Mesenchymal stem cell (in vitro differentiated cells and primary cell): ENCODE results near the gene SLC39A13.

Experiments used
- DNase-seq: peaks from one replicate; pipeline ENCODE4 v3.0.0-alpha.2; 2013
- H2AFZ ChIP-seq: one replicate; pipeline ENCODE4 v1.6.1; 2013; ENCODE audit warnings: low read depth, mild to moderate bottlenecking, control low read depth, inconsistent platforms, low read length, moderate library complexity
- H2AK5ac ChIP-seq: 2 replicates; pipeline ENCODE4 v1.6.1; 2013; ENCODE audit warnings: low read length, moderate library complexity, mild to moderate bottlenecking, inconsistent platforms; ENCODE audit not compliant: severe bottlenecking
- H2BK120ac ChIP-seq: one replicate; pipeline ENCODE4 v1.6.1; 2013; ENCODE audit warnings: low read depth, mild to moderate bottlenecking, inconsistent platforms, low read length, moderate library complexity
- H2BK12ac ChIP-seq, 2 experiments: one replicate each; pipeline ENCODE4 v1.6.1; 2013; ENCODE audit warnings: inconsistent platforms in 2 of 2, low read length in 2 of 2, mild to moderate bottlenecking in 2 of 2, moderate library complexity in 2 of 2, control low read depth in 1 of 2
- H2BK15ac ChIP-seq: one replicate; pipeline ENCODE4 v1.6.1; 2013; ENCODE audit warnings: mild to moderate bottlenecking, low read depth, inconsistent platforms; ENCODE audit not compliant: poor library complexity, severe bottlenecking
- H2BK5ac ChIP-seq: 2 replicates; pipeline ENCODE4 v1.6.1; 2013; ENCODE audit warnings: low read depth, mild to moderate bottlenecking, low read length, control low read depth, inconsistent platforms; ENCODE audit not compliant: poor library complexity, severe bottlenecking
- H3K14ac ChIP-seq, 2 experiments: one replicate each; pipeline ENCODE4 v1.6.1; 2013; ENCODE audit warnings: inconsistent platforms in 2 of 2, low read length in 2 of 2, control low read depth in 1 of 2, mild to moderate bottlenecking in 1 of 2, moderate library complexity in 1 of 2
- H3K18ac ChIP-seq, 2 experiments: one replicate each; pipeline ENCODE4 v1.6.1; 2013; ENCODE audit warnings: inconsistent platforms in 2 of 2, low read length in 2 of 2, control low read depth in 1 of 2, low read depth in 1 of 2, mild to moderate bottlenecking in 1 of 2
- H3K23ac ChIP-seq, 2 experiments: one replicate each; pipeline ENCODE4 v1.6.1; 2013; ENCODE audit warnings: inconsistent platforms in 2 of 2, low read length in 2 of 2, mild to moderate bottlenecking in 2 of 2, moderate library complexity in 2 of 2, control low read depth in 1 of 2
- H3K27ac ChIP-seq: 2 replicates; pipeline ENCODE4 v1.5.1; 2013; ENCODE audit warnings: mild to moderate bottlenecking, moderate library complexity, low read length, control low read depth, inconsistent platforms; ENCODE audit not compliant: poor library complexity, severe bottlenecking
- H3K27me3 ChIP-seq, 2 experiments: 2 replicates each; pipeline versions ENCODE4 v1.6.1 to v1.7.0; 2013; ENCODE audit warnings: low read length in 2 of 2, mild to moderate bottlenecking in 2 of 2, moderate library complexity in 2 of 2, control low read depth in 1 of 2, inconsistent platforms in 1 of 2; ENCODE audit not compliant: control insufficient read depth in 1 of 2, insufficient read depth in 1 of 2
- H3K36me3 ChIP-seq, 2 experiments: 2 replicates each; pipeline versions ENCODE4 v1.6.1 to v1.7.0; 2013; ENCODE audit warnings: low read length in 2 of 2, control low read depth in 1 of 2, inconsistent platforms in 1 of 2, low read depth in 1 of 2, mild to moderate bottlenecking in 1 of 2; ENCODE audit not compliant: insufficient read depth in 2 of 2, control insufficient read depth in 1 of 2
- H3K4ac ChIP-seq, 2 experiments: one replicate each; pipeline ENCODE4 v1.6.1; 2013; ENCODE audit warnings: inconsistent platforms in 2 of 2, low read length in 2 of 2, mild to moderate bottlenecking in 2 of 2, moderate library complexity in 2 of 2, control low read depth in 1 of 2, low read depth in 1 of 2
- H3K4me1 ChIP-seq: 2 replicates; pipeline ENCODE4 v1.6.1; 2013; ENCODE audit warnings: low read depth, low read length, control low read depth; ENCODE audit not compliant: control insufficient read depth, insufficient read depth
- H3K4me2 ChIP-seq: 2 replicates; pipeline ENCODE4 v1.6.1; 2013; ENCODE audit warnings: low read length, mild to moderate bottlenecking, inconsistent platforms; ENCODE audit not compliant: poor library complexity, severe bottlenecking
- H3K4me3 ChIP-seq, 2 experiments: 2 replicates each; pipeline versions ENCODE4 v1.5.1 to v1.7.0; 2013; ENCODE audit warnings: low read length in 2 of 2, mild to moderate bottlenecking in 2 of 2, control low read depth in 1 of 2, low read depth in 1 of 2; ENCODE audit not compliant: insufficient read depth in 1 of 2
- H3K79me1 ChIP-seq: replicated peaks from 2 replicates; pipeline ENCODE4 v1.6.1; 2013; ENCODE audit warnings: mild to moderate bottlenecking, control low read depth, low read length, inconsistent platforms; ENCODE audit not compliant: poor library complexity, severe bottlenecking
- H3K9ac ChIP-seq: 2 replicates; pipeline ENCODE4 v1.7.0; 2013; ENCODE audit warnings: mild to moderate bottlenecking, low read length, moderate library complexity
- H3K9me3 ChIP-seq: 2 replicates; pipeline ENCODE4 v1.7.0; 2013; ENCODE audit warnings: mild to moderate bottlenecking, low read length; ENCODE audit not compliant: control insufficient read depth
- H4K8ac ChIP-seq: one replicate; pipeline ENCODE4 v1.6.1; 2013; ENCODE audit warnings: inconsistent platforms, mild to moderate bottlenecking, low read length, moderate library complexity
- H4K91ac ChIP-seq: one replicate; pipeline ENCODE4 v1.6.1; 2013; ENCODE audit warnings: mild to moderate bottlenecking, low read length, inconsistent platforms
- WGBS: methylation state at CpG from one replicate; pipeline ENCODE4 v1.1.7; 2013; ENCODE audit warnings: mixed read lengths; 5-methylcytosine and 5-hydroxymethylcytosine counted together

The SLC39A13 gene

DNA sequence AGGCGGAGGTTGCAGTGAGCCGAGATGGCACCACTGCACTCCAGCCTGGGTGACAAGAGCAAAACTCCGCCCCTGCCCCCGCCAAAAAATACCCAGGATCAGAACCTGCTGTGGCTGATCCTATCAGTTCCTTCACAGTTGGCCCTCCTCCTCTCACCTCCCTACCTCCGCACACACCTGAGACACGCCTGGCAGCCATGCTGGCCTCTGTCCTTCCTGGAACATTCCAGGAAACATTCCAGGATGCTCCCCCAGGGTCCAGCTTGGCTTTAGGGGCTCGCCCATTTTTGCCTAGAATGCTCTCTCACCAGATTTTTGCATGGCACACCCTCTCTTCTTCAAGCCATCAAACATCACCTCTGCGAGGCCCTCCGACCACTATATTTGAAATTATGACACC is 38.4 kb downstream of the SLC39A13 start:
- no peak overlapping the region for H4K8ac ChIP-seq
- no peak overlapping the region for H4K91ac ChIP-seq
- H2BK120ac ChIP-seq = no peak overlapping the region
- H3K79me1 ChIP-seq = no peaks in the 10 kb centered on the region
- WGBS = 95% methylated on average over 9 of the region's 9 CpGs
- H3K23ac ChIP-seq = no peak overlapping the region
- no peaks in the 10 kb centered on the region for H3K27me3 ChIP-seq
- H3K4me3 ChIP-seq = no peak overlapping the region
- H3K27ac ChIP-seq = no peak overlapping the region
- no peak overlapping the region for H3K14ac ChIP-seq
- H2AFZ ChIP-seq = no peak overlapping the region
- no peak overlapping the region for H3K18ac ChIP-seq
- H2AK5ac ChIP-seq = no peak overlapping the region
- H3K36me3 ChIP-seq = peaks cover 5 to 24% of the 10 kb centered on the region in 2 experiments
- H2BK15ac ChIP-seq = no peak overlapping the region
- no peak overlapping the region for H3K4ac ChIP-seq
- no peak overlapping the region for H3K4me2 ChIP-seq
- H3K9ac ChIP-seq = no peak overlapping the region
- DNase-seq = no peak
- no peaks in the 10 kb centered on the region for H3K9me3 ChIP-seq
- H2BK12ac ChIP-seq = no peak overlapping the region
- H3K4me1 ChIP-seq = peaks cover 3% of the 10 kb centered on the region
- H2BK5ac ChIP-seq = no peak overlapping the region

- peaks cover 3% of the 10 kb centered on the region for H3K79me1 ChIP-seq
- peaks cover 5 to 18% of the 10 kb centered on the region in 2 experiments for H3K36me3 ChIP-seq
- H2BK5ac ChIP-seq = no peak overlapping the region
- H3K9ac ChIP-seq = no peak overlapping the region
- no peaks in the 10 kb centered on the region for H3K27me3 ChIP-seq
- H3K4me3 ChIP-seq = no peak overlapping the region
- 96% methylated on average over 12 of the region's 12 CpGs for WGBS
- no peak overlapping the region for H2BK120ac ChIP-seq
- no peak overlapping the region for H3K23ac ChIP-seq
- H3K27ac ChIP-seq = no peak overlapping the region
- no peak overlapping the region for H2AK5ac ChIP-seq
- no peak overlapping the region for H2BK12ac ChIP-seq
- no peak overlapping the region for H4K91ac ChIP-seq
- no peak overlapping the region for H4K8ac ChIP-seq
- no peaks in the 10 kb centered on the region for H3K9me3 ChIP-seq
- H3K4ac ChIP-seq = no peak overlapping the region
- no peak overlapping the region for H3K18ac ChIP-seq
- H3K4me1 ChIP-seq = peaks cover 3% of the 10 kb centered on the region
- H2BK15ac ChIP-seq = no peak overlapping the region
- H3K4me2 ChIP-seq = no peak overlapping the region
- H3K14ac ChIP-seq = no peak overlapping the region
- no peak for DNase-seq
- H2AFZ ChIP-seq = no peak overlapping the region
Observed at GRCh38 chr11:47447906-47448305, 39.5 kb downstream of the SLC39A13 start.

DNA sequence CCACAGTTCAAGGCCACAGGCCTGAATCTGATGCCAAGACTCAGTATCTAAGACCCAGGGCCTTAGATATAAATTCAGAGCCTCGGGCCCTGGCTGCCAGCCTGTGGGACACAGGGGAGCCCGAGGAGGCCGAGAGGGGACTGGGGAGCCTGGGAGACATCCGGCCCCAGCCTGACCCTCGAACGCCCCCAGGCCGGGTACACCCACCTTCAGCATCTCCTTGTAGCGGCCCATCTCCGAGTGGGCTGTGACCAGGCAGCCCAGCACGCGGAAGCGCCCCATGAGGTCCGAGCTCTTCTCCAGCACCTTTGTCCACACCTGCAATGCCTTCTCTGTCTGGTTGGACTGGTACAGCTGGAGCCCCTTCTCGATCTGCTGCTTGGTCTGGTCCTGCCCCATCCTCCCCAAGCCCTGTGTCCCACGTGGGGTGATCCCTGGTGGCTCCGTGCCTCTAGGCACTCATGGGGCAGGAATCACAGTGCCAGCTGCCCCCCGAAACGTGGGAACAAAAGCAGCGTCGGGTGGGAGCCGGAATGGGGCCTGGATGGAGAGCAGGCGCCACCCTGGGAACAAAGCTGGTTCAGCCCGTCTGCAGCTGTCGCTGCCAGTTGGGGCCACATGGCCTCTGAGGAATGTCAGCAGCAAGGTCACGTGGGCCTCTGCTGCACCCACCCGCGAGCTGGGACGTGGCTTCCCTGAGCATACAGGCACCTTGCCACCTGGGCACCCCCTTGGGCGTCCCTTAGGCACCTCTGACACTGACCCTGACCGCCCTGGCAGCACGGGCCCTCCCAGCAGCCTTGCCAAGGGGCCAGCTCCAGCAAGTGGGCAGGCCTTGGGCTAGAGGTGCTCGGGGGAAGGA is 40.4 kb downstream of the SLC39A13 start, which contains the start of gene RAPSN:
Gene RAPSN (minus strand): TSS at position 571 of the 862 bp plus-strand sequence. CDS start 172 bp downstream, at position 399.
- H4K91ac ChIP-seq = no peak within 1 kb of the TSS
- H3K27ac ChIP-seq = no peak within 1 kb of the TSS
- no peak within 1 kb of the TSS for H3K4me2 ChIP-seq
- H2BK5ac ChIP-seq = no peak within 1 kb of the TSS
- peaks cover 3% of the 10 kb centered on the region for H3K4me1 ChIP-seq
- peaks cover 5 to 23% of the 10 kb centered on the region in 2 experiments for H3K36me3 ChIP-seq
- WGBS = 94% methylated on average over 32 of the region's 32 CpGs
- peaks cover 5% of the 10 kb centered on the region for H3K79me1 ChIP-seq
- no peak within 1 kb of the TSS for H3K23ac ChIP-seq
- no peak within 1 kb of the TSS for H2BK15ac ChIP-seq
- no peak within 1 kb of the TSS for H3K4ac ChIP-seq
- H3K27me3 ChIP-seq = no peaks in the 10 kb centered on the region
- H4K8ac ChIP-seq = no peak within 1 kb of the TSS
- no peak within 1 kb of the TSS for H2BK120ac ChIP-seq
- H3K9me3 ChIP-seq = no peaks in the 10 kb centered on the region
- no peak within 1 kb of the TSS for H3K9ac ChIP-seq
- H3K18ac ChIP-seq = no peak within 1 kb of the TSS
- H3K4me3 ChIP-seq = no peak within 1 kb of the TSS
- no peak within 1 kb of the TSS for H2AFZ ChIP-seq
- no peak for DNase-seq
- no peak within 1 kb of the TSS for H2AK5ac ChIP-seq
- no peak within 1 kb of the TSS for H3K14ac ChIP-seq
- no peak within 1 kb of the TSS for H2BK12ac ChIP-seq

- Histone ChIP-seq H3K79me1 (peaks cover 5% of the 10 kb centered on the region), H3K4me1 (peaks cover 3% of the 10 kb centered on the region), H3K9me3 (no peaks in the 10 kb centered on the region), H3K14ac (no peak overlapping the region), H4K91ac (no peak overlapping the region), H3K18ac (no peak overlapping the region), H2BK120ac (no peak overlapping the region), H3K27me3 (no peaks in the 10 kb centered on the region), H3K4ac (no peak overlapping the region), H3K9ac (no peak overlapping the region), H4K8ac (no peak overlapping the region), H2BK15ac (no peak overlapping the region), H2AK5ac (no peak overlapping the region), H3K23ac (no peak overlapping the region), H3K4me2 (no peak overlapping the region), H2BK5ac (no peak overlapping the region), H3K4me3 (no peak overlapping the region), H3K36me3 (peaks cover 5 to 23% of the 10 kb centered on the region in 2 experiments), H2AFZ (no peak overlapping the region), H2BK12ac (no peak overlapping the region), H3K27ac (no peak overlapping the region)
- no peak for DNase-seq
- WGBS = 86% methylated on average over 8 of the region's 8 CpGs
Observed at GRCh38 chr11:47449541-47449940, 41.2 kb downstream of the SLC39A13 start.
